Sigmoid colon (tissue), 4 donors: ENCODE results near the gene GLTPD2.

ENCODE experiments used
- EP300 ChIP-seq, 4 donors: sonication (generic); formaldehyde crosslinking; IDR thresholded peaks; one replicate each; pipeline ENCODE4 v1.6.1; 2017; ENCODE audit warnings: antibody characterized with exemption in 4 of 4
- POLR2A ChIP-seq, 2 donors: fragments of 450-650 bp; IDR thresholded peaks; one replicate each; pipeline ENCODE4 v1.6.1; 2016; ENCODE audit warnings: antibody characterized with exemption in 2 of 2, mild to moderate bottlenecking in 2 of 2, moderate library complexity in 2 of 2
- POLR2AphosphoS5 ChIP-seq, 4 donors: sonication (generic); formaldehyde crosslinking; IDR thresholded peaks; one replicate each; pipeline ENCODE4 v1.6.1; 2017; ENCODE audit warnings: antibody characterized with exemption in 4 of 4
- TF ChIP-seq, protein P1 (sequence below), 4 experiments: fragments of 450-650 bp in 3 of 4; fragments of 200-600 bp in 1 of 4; IDR thresholded peaks; one replicate each; pipeline ENCODE4 v1.5.1; 2016 to 2019; ENCODE audit warnings: antibody characterized with exemption in 4 of 4, mild to moderate bottlenecking in 3 of 4, moderate library complexity in 2 of 4

DNA sequence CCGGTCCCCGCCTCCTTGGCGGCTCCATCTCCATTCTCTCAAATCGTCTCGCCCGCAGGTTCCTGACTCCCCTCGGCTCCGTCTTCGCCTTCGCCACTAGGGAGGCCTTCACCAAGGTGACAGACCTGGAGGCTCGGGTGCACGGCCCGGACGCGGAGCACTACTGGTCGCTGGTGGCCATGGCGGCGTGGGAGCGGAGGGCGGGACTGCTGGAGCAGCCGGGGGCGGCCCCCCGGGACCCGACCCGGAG, 862 bp downstream of the GLTPD2 start:
- TF ChIP-seq POLR2A (IDR thresholded peaks at IDR 0.05) (no peak), EP300 (IDR thresholded peaks at IDR 0.05) (no peak), POLR2AphosphoS5 (IDR thresholded peaks at IDR 0.05) (no peak)
- TF ChIP-seq, protein P1, sequence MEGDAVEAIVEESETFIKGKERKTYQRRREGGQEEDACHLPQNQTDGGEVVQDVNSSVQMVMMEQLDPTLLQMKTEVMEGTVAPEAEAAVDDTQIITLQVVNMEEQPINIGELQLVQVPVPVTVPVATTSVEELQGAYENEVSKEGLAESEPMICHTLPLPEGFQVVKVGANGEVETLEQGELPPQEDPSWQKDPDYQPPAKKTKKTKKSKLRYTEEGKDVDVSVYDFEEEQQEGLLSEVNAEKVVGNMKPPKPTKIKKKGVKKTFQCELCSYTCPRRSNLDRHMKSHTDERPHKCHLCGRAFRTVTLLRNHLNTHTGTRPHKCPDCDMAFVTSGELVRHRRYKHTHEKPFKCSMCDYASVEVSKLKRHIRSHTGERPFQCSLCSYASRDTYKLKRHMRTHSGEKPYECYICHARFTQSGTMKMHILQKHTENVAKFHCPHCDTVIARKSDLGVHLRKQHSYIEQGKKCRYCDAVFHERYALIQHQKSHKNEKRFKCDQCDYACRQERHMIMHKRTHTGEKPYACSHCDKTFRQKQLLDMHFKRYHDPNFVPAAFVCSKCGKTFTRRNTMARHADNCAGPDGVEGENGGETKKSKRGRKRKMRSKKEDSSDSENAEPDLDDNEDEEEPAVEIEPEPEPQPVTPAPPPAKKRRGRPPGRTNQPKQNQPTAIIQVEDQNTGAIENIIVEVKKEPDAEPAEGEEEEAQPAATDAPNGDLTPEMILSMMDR (IDR thresholded peaks at IDR 0.05) = no peak
